ENCODE results near the gene P2RY6. TPM values are rescaled to one million over a fixed set of nuclear protein-coding genes. Genes with fewer than 3 reads are reported as not detected.

Gene P2RY6
- total RNA-seq, 4 donors from 2014 or later, result 1.8 to 2.8 (median 2.3) TPM

GRCh38 chr11:73297231-73297590 is 25.1 kb downstream of the P2RY6 start:
- 80% methylated on average over 4 of the region's 18 CpGs; no CpG with 5 or more reads in 1 of the 2 donors for WGBS, 2 donors (ENCODE audit: low coverage in 1 of 2)

DNA sequence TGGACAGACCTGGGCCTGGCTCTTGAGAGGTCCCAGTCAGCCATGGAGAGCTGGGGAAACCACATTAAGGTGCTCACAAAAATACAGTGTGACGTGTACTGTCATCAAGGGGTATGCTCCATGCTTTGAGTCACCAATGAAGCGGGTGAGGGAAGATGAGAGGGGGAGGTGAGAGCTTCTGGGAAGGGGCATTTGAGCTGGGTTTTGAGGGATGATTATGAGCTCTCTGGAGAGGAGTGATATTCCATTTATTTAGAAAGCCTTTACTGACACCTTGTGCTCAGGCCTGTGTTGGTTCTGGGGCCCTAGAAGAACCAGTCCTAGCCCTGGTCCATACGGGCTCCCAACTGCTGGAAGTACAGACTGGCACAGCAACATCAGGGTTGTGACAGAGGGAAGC is 25.6 kb downstream of the P2RY6 start:
- TF ChIP-seq CTCF (IDR thresholded peaks at IDR 0.05) (no peak), EP300 (IDR thresholded peaks at IDR 0.05) (no peak), POLR2AphosphoS5 (IDR thresholded peaks at IDR 0.05) (no peak), POLR2A (IDR thresholded peaks at IDR 0.05) (no peak)
- H3K27me3 ChIP-seq, result no peaks in the 10 kb centered on the region
- H3K4me3 ChIP-seq, result no peak overlapping the region
- H3K9me3 ChIP-seq, result no peaks in the 10 kb centered on the region
- no peaks in the 10 kb centered on the region for H3K36me3 ChIP-seq
- ATAC-seq, result no peak
- 86 to 100% methylated on average over 1 to 2 of the region's 3 CpGs for WGBS, 2 donors (ENCODE audit: low coverage in 1 of 2)
- no peak overlapping the region for H3K27ac ChIP-seq
- peaks cover 0 to 3% (median 0%) of the 10 kb centered on the region in 3 donors for H3K4me1 ChIP-seq

More at GRCh38 chr11:73297231-73297590, 25.1 kb downstream of the P2RY6 start:
- ATAC-seq, result no peak
- H3K4me3 ChIP-seq, result no peak overlapping the region
- no peaks in the 10 kb centered on the region for H3K36me3 ChIP-seq
- H3K4me1 ChIP-seq, result peaks cover 0 to 4% (median 3%) of the 10 kb centered on the region in 3 donors
- H3K27ac ChIP-seq, result no peak overlapping the region
- no peaks in the 10 kb centered on the region for H3K27me3 ChIP-seq
- no peaks in the 10 kb centered on the region for H3K9me3 ChIP-seq
- no peak for TF ChIP-seq POLR2AphosphoS5 (IDR thresholded peaks at IDR 0.05)

DNA sequence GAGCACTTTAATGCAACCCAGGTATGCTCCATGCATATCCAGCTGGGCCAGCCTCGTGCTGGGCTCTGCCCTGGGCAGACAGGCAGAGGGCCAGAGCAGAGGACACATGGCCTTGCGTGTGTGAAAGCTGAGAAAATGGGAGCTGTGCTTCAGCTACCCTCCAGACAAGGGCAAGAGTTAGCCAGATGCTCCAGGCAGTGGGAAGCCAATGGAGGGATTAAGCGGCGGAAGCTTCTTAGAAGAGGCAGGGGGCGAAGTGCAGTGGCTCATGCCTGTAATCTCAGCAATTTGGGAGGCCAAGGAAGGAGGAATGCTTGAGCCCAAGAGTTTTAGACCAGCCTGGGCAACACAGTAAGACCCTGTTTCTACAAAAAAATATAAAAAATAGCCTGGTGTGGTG is 26.1 kb downstream of the P2RY6 start:
- no peak overlapping the region for H3K4me3 ChIP-seq
- H3K27me3 ChIP-seq, result no peaks in the 10 kb centered on the region
- peaks cover 0 to 3% (median 0%) of the 10 kb centered on the region in 3 donors for H3K4me1 ChIP-seq
- H3K36me3 ChIP-seq, result no peaks in the 10 kb centered on the region
- no peak overlapping the region for H3K27ac ChIP-seq
- WGBS, 2 donors (ENCODE audit: low coverage in 1 of 2), result 83% methylated on average over 1 of the region's 5 CpGs; no CpG with 5 or more reads in 1 of the 2 donors
- TF ChIP-seq EP300 (IDR thresholded peaks at IDR 0.05) (no peak), POLR2A (IDR thresholded peaks at IDR 0.05) (no peak), POLR2AphosphoS5 (IDR thresholded peaks at IDR 0.05) (no peak), CTCF (IDR thresholded peaks at IDR 0.05) (no peak)
- no peaks in the 10 kb centered on the region for H3K9me3 ChIP-seq
- ATAC-seq, result no peak

DNA sequence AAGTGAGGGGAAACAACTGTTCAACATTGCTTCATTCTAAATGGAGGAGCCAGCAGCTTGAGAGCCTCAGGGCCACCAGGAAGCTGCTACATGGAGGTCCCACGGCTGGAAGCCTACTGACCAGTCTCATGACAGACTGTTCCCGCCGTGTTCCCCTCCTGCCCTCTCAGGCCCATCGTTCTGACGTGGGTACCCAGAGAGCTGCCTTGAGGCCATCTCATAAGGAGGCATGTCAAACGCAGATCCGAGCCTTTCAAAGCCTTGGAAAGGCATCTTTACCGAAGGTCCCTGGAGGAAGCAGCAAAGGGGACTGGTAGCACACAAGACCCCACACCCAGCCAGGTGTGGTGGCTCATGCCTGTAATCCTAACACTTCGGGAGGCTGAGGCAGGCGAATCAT is 27.6 kb downstream of the P2RY6 start:
- 80% methylated on average over 1 of the region's 10 CpGs; no CpG with 5 or more reads in 1 of the 2 donors for WGBS, 2 donors (ENCODE audit: low coverage in 1 of 2)

GRCh38 chr11:73306069-73306841 is 34.1 kb downstream of the P2RY6 start:
- Histone ChIP-seq H3K27me3 (no peaks in the 10 kb centered on the region), H3K4me1 (peaks cover 0 to 43% (median 13%) of the 10 kb centered on the region in 3 donors), H3K27ac (peak overlapping the region in 3 of 4 donors; percentile 96 to 99 (median 99)), H3K9me3 (no peaks in the 10 kb centered on the region), H3K4me3 (no peak overlapping the region), H3K36me3 (peaks cover 0 to 2% of the 10 kb centered on the region in 2 donors)
- 55 to 82% methylated on average over 2 to 4 of the region's 7 CpGs for WGBS, 2 donors (ENCODE audit: low coverage in 1 of 2)
- TF ChIP-seq POLR2A (IDR thresholded peaks at IDR 0.05) (no peak), EP300 (IDR thresholded peaks at IDR 0.05) (no peak), POLR2AphosphoS5 (IDR thresholded peaks at IDR 0.05) (no peak), CTCF (IDR thresholded peaks at IDR 0.05) (no peak)
- ATAC-seq, result no peak

More for the DNA sequence above, 27.6 kb downstream of the P2RY6 start:
- Histone ChIP-seq H3K4me1 (peaks cover 0 to 3% (median 0%) of the 10 kb centered on the region in 3 donors), H3K4me3 (no peak overlapping the region), H3K36me3 (no peaks in the 10 kb centered on the region), H3K27ac (no peak overlapping the region), H3K27me3 (no peaks in the 10 kb centered on the region), H3K9me3 (no peaks in the 10 kb centered on the region)
- no peak for ATAC-seq
- TF ChIP-seq CTCF (IDR thresholded peaks at IDR 0.05), result no peak
- TF ChIP-seq POLR2A (IDR thresholded peaks at IDR 0.05), result no peak
- TF ChIP-seq EP300 (IDR thresholded peaks at IDR 0.05), result no peak
- no peak for TF ChIP-seq POLR2AphosphoS5 (IDR thresholded peaks at IDR 0.05)
